ENCODE results near the gene GABBR2. TPM values are rescaled to one million over a fixed set of nuclear protein-coding genes. Genes with fewer than 3 reads are reported as not detected.

The GABBR2 gene
- total RNA-seq, 1 experiment from 2014 or later, result 6.3 TPM

DNA sequence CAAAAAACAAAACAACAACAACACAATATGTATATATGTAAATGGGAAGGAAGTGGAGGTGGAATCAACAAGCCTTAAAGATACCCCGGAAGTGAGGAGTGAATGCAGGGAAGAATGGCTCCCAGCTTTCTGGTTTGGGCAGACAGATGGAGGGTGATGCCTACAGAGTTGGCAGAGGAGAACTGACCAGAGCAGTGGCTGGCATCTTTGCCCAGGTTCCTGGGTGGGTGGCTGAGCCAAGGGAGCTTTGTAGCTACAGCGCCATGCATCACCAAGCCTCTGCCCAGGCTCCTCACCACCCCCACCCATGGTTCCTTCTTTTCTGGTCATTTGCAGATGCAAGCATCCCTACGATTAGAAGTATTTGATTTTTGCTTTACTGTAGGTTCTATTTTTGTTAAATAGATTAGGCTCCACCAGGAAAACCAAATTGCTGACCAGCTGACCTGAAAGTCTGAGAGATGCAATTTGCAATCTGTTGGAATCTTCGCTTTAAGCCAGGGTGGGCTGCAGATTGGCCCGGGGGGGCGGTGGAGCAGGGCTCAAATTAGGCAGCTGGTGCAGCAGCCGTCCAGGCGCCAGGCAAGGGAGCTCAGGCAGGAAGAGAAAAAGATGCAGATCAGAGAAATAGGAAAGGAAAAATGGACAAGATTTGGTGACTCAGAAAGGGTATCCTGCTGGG lies 290.0 kb downstream of the GABBR2 start:
- intact Hi-C loops (cut with micrococcal nuclease; ENCODE audit: unreplicated experiment) (no loop called here), in situ Hi-C loops (cut with HindIII; ENCODE audit: low pct_unique_long_range_greater_than_20kb, low sequenced_read_pairs) (no loop called here)
- Histone ChIP-seq H3K9me3 (ENCODE audit: control insufficient read depth, insufficient read depth, low read depth, low read length) (no peaks in the 10 kb centered on the region), H3K4me3 (ENCODE audit: low read depth in 2 of 2, low read length in 2 of 2) (no peak overlapping the region), H3K27me3 (ENCODE audit: control insufficient read depth, insufficient read depth, low read length) (no peaks in the 10 kb centered on the region), H3K4me1 (ENCODE audit: control insufficient read depth, insufficient read depth, low read length) (no peaks in the 10 kb centered on the region), H3K36me3 (ENCODE audit: control insufficient read depth, insufficient read depth, low read length) (no peaks in the 10 kb centered on the region), H3K27ac (ENCODE audit: low read length) (no peak overlapping the region)
- TF ChIP-seq, protein P1, sequence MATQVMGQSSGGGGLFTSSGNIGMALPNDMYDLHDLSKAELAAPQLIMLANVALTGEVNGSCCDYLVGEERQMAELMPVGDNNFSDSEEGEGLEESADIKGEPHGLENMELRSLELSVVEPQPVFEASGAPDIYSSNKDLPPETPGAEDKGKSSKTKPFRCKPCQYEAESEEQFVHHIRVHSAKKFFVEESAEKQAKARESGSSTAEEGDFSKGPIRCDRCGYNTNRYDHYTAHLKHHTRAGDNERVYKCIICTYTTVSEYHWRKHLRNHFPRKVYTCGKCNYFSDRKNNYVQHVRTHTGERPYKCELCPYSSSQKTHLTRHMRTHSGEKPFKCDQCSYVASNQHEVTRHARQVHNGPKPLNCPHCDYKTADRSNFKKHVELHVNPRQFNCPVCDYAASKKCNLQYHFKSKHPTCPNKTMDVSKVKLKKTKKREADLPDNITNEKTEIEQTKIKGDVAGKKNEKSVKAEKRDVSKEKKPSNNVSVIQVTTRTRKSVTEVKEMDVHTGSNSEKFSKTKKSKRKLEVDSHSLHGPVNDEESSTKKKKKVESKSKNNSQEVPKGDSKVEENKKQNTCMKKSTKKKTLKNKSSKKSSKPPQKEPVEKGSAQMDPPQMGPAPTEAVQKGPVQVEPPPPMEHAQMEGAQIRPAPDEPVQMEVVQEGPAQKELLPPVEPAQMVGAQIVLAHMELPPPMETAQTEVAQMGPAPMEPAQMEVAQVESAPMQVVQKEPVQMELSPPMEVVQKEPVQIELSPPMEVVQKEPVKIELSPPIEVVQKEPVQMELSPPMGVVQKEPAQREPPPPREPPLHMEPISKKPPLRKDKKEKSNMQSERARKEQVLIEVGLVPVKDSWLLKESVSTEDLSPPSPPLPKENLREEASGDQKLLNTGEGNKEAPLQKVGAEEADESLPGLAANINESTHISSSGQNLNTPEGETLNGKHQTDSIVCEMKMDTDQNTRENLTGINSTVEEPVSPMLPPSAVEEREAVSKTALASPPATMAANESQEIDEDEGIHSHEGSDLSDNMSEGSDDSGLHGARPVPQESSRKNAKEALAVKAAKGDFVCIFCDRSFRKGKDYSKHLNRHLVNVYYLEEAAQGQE (IDR thresholded peaks at IDR 0.05; ENCODE audit: insufficient read depth in 1 of 2, low read depth in 2 of 2, low read length in 1 of 2), result no peak
- TF ChIP-seq CTCF (IDR thresholded peaks at IDR 0.05) (no peak), SIN3A (IDR thresholded peaks at IDR 0.05; ENCODE audit: borderline replicate concordance, insufficient read depth, low read depth, low read length) (no peak), TCF7L2 (IDR thresholded peaks at IDR 0.05; ENCODE audit: low read depth, low read length) (no peak), POLR2AphosphoS5 (IDR thresholded peaks at IDR 0.05; ENCODE audit: low read depth, low read length) (no peak)
- DNase-seq (ENCODE audit: low read depth, low spot score) (no peak), ATAC-seq (no peak)
- CTCF ChIA-PET, result no interaction called here
- no TSS peak for BruUV-seq (replicated peaks)
- POLR2A ChIA-PET, result no interaction called here

DNA sequence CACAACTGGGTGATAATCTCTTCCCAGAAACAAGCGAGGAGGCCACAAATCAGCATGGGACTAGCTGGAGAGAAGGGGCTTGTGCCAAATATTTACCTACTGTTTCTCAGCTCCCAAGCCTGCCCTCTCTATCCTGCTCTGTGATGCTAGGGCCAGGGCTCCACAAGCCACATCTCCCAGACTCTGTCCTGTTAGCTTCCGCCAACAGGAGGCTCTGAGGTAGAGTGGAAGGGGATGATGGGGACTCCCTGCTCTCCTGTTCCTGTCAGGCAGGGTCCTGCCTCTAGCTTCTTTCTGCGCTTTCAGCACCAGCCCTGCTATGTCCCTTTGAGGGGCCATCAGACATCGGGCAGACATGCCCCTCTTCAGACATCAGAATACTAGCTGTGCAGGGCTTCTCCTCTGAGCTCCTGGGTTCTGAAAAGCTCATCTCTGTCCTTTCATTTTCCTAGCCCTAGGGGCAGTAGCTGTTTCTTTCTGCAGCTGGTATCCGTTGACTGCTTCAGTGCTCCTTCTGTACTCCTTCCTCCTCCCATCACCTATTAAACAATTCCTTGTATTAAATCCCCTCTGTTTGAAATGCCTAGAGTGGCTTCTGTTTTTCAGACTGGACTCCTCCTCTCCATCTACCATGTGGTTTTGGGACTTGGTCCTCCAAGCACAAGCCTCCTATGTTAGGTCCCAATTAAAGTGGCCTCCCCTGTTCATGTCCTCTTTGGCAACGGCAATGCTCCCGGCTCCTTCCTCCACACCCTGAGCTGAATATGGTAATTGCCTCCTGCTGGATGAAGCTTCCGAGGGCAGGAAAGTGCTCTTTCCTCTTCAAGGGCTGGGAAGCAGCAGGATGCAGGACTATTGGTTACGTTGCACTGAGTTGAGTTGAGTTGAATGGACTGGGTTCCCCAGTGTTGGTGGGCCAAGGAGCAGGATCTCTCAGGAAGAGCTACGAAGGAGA lies 292.2 kb downstream of the GABBR2 start:
- no peaks in the 10 kb centered on the region for H3K4me1 ChIP-seq (ENCODE audit: control insufficient read depth, insufficient read depth, low read length)
- ChIA-PET POLR2A (no interaction called here), CTCF (no interaction called here)
- H3K9me3 ChIP-seq (ENCODE audit: control insufficient read depth, insufficient read depth, low read depth, low read length), result no peaks in the 10 kb centered on the region
- TF ChIP-seq, protein P1 (IDR thresholded peaks at IDR 0.05; ENCODE audit: insufficient read depth in 1 of 2, low read depth in 2 of 2, low read length in 1 of 2), result no peak
- TF ChIP-seq TCF7L2 (IDR thresholded peaks at IDR 0.05; ENCODE audit: low read depth, low read length) (no peak), SIN3A (IDR thresholded peaks at IDR 0.05; ENCODE audit: borderline replicate concordance, insufficient read depth, low read depth, low read length) (no peak), CTCF (IDR thresholded peaks at IDR 0.05) (no peak)
- no peak overlapping the region for H3K27ac ChIP-seq (ENCODE audit: low read length)
- H3K27me3 ChIP-seq (ENCODE audit: control insufficient read depth, insufficient read depth, low read length), result no peaks in the 10 kb centered on the region
- no peaks in the 10 kb centered on the region for H3K36me3 ChIP-seq (ENCODE audit: control insufficient read depth, insufficient read depth, low read length)
- no peak for DNase-seq (ENCODE audit: low read depth, low spot score)
- no peak overlapping the region for H3K4me3 ChIP-seq (ENCODE audit: low read depth in 2 of 2, low read length in 2 of 2)
- intact Hi-C loops (cut with micrococcal nuclease; ENCODE audit: unreplicated experiment), result no loop called here
- in situ Hi-C loops (cut with HindIII; ENCODE audit: low pct_unique_long_range_greater_than_20kb, low sequenced_read_pairs), result no loop called here
- no peak for ATAC-seq
- no TSS peak for BruUV-seq (replicated peaks)
